GM21423 (cell line): Measurements from ENCODE around the gene SCG3.

ENCODE experiments used
- ATAC-seq: cut with Tn5 transposase; IDR thresholded peaks from one replicate; pipeline ENCODE4 v1.9.1; 2021; ENCODE audit warnings: mild to moderate bottlenecking, moderate library complexity; ENCODE audit not compliant: unreplicated experiment

SCG3 gene

DNA sequence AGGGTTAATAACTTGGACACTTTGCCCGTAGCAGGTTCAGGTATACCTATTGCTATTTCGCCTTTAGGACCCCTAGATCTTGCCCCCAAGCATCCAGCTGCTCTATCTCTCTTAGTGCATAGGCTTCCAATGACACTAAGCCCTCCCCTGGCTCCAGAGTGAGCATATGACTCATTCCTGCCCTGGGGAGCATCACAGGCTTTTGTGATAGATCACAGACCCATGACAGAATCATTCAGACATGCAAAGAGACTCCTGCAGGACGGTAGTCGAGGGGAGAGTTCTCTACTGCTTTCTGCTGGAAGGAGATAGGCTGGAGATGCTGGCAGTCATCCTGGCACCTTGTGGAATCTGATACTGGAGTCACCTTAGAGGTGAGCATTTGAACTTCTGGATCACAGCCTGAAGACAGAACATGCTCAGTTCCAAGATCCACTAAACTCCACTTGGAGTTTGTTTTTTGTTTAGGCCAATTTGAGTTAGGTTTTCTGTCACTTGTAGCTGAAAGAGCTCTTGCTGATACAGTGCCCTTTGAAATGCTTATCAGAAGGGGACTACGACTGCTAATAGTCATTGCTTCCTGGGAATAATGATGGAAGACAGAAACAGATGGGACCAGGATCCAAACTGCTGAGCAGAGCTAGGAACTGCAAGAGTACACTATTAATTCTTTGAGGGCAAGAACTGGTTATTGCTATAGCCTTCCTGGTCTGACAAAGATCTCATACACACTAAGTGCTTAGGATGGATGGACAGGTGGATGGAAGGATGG is 45.2 kb downstream of the SCG3 start:
- peak; percentile 77 for ATAC-seq

DNA sequence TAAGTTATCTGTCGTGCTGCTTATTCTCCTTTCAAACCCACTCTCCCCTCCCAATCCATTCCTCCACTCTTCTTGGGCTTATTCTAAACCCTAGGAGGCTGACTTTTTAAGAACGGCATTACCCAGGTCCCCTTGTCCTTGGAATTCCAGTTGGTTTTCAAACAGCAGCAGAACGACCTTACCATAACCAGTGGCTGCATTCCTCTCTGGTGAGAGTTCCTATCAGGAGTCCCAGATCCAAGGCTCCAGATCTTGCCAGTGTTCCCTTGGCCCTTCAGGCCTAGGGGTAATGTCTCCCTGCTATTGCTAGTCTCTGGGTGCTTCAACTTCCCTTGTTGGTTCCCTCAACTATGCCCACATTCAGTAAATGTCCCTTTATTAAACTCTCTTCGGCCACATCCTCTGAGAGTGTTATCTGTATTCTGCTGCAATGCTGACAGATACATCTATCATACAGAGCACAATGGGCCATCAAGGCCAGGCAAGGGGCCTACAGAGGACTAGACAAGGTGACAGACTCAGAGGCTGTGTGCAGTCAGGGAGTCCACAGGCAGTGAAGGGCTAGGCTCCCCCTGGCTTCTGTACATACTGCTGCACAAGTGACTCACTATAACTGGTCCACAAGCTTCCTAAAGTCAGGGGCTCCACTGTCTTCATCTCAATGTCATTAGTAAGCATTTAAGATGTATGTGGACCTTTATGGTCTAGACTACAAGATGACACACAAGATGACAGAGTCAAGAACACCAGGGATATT is 46.0 kb downstream of the SCG3 start:
- ATAC-seq, result no peak

DNA sequence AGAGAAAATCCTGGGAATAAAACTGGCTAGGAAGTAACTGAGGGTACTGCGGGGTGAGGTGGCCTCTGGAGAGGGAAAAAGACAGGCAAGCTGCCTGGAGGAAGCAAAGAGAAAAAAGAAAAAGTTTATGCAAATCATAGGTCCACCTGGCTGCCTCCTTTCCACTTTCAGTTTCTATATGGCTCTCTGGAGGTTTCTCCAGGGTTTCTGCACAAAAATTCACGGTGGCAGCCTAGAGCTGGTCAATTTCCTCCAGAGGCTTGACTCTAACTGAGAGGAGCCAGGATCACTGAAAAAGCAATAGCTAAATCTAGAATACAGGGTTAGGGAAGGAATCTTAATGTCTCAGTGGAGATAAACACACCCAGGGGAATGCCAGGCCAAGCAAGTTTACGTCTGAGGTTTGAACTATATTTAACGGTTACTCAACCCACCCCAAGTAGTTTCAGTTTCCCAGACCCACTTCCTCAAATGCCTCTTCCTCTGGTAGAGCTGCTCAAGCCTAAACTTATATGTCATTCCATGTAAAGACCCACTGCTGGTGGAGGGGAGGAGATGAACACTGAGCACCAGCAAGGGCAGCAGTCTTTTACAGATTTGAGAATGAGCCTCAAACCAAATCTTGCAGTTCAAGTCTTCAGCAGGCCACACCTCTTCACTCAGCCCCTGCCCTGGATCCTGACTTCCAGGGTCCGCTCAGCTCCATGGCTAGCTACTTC is 50.4 kb downstream of the SCG3 start:
- peak; percentile 51 for ATAC-seq

DNA sequence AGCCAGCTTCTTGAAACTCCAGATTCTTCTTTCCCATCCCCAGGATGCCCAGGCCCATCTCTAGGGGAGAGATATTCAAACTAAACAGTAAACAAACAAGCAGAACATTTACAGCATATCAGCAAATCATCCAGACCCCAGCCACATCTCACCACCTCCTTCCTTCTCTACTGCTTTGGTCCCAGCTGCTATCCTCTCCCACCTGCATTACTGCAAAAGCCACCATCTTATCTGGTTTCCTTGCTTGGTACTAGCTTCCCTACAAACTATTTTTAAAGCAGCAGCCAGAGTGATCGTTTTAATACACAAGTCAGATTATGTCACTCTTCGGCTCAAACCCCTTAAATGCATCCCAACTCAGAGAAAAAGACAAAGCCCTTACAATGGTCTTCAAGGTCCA is 51.3 kb downstream of the SCG3 start:
- ATAC-seq, result no peak

DNA sequence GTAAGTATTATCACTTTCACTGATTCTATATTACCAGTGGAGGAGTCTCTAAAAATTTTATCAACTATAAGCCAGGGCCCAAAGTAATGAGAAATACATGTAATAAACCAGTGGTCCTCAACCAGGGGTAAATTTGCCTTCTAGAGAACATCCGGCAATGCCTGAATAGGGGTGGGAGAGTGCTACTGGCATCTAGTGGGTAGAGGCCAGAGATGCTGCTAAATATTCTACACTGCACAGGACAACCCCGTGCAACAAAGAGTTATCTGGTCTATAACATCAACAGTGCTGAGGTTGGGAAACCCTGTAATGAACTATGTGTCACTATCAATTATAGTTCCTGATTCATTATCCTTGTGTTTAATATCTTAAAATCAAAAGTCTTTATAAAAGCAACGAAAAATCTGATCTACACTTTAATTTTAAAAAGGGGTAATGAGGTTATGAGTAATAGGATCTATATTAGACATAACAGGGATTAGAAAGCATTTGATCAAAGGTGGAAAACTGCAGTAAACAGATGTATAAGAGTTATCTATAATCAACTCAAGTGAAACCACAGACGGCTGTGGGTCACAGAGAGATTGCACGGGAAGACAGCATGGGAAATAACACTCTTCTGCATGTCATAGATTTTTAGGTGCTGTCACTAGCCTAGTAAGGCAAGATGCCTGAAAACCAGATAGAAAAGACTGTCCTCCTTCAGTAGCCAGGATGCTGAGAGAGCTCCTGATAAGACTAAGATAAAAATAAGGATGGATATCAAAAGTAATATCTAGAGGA is 54.1 kb downstream of the SCG3 start:
- ATAC-seq, result no peak

DNA sequence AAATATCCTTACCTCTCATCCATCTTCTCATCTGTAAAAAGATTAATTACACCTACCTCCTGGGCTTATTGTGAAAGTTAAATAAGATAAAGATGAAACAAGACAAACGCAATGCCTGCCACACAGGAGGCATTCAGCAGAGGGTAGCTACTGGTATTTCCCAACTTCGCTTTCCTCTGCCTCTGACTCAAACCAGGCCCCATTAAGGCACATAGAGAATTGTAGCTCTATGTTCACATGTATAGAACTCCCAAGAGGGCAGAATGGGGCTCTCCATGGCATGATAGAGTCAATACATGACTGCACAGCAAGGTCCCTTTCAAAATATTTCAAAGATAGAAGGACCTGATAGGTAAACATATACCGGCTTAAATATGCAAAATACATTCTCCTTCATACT is 54.8 kb downstream of the SCG3 start:
- peak; percentile 23 for ATAC-seq

DNA sequence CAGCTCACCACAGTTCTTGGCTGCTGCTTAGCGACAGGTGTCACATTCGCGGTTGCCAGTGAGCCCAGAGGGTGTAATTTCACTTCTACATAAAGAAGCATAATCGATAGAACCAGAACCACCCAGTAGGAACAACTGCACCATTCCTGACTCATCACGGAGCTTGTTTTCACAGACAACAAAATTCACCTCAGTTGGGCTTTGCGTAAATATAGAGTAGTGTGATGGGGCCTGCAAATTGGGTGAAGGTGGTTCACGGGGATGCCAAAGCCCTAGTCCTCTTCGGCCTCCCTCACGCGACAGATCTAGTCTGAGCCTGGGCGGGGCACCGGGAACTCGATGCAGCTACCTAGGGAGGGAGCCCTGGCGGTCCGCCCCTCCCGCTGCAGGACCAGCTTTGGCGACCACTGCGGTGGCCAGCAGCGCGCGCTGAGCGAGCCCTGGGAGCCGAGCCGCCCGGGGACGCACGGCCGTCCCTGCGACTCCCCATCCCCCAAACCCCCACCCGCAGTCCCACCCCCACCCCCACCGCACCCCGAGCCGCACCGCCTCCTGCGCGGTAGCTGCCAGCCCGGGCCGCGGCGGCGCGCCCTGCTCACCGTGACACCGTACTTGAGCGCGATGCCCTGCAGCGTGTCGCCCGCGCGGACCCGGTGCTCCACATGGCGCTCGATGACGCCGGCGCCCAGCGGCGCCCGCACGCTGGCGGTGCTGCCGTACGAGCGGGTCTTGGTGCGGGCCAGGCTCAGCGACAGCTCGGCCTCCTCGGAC is 55.6 kb downstream of the SCG3 start:
- peak; percentile 26 for ATAC-seq

DNA sequence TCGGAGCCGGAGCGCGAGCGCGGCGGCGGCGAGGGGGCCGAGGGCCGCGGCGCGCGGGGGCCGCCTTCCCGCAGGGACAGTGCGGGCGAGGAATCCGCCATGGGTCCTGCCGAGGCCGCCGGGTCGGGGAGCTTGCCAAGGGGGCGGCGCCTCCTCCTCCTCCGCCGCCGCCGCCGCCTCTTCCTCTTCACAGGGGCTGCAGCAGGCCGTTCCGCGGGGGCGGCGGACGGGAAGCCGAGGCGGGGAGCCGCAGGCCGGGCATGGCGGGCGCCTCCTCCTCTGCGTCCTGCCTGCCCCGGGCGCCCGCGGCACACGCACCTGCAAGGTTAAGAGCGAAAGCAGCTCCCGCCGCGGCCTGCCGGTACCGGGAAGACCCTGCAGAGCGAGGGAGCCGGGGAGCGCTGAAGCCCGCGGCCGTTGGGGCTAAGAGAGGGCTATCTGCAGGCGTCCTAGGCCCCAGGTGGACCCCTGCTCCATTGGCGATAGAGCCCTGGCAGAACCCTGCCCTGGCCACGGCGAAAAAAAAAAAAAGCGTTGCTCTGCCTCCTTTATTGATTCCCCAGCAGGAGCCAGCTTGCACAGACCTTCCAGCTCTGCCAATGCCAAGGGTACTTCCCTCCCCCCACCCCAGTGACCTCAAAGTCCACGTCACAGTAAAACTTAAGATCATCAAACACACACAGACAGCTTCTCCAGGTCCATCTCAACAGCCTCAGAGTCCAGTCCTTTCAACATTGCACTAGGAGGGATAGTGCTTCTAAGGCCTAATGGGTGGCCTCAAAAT is 56.4 kb downstream of the SCG3 start, which contains the start of gene LYSMD2:
LYSMD2 (minus strand) TSS at position 134 of the 784 bp plus-strand sequence; CDS start at position 101, 33 bp downstream.
- ATAC-seq, result peak; percentile 36

DNA sequence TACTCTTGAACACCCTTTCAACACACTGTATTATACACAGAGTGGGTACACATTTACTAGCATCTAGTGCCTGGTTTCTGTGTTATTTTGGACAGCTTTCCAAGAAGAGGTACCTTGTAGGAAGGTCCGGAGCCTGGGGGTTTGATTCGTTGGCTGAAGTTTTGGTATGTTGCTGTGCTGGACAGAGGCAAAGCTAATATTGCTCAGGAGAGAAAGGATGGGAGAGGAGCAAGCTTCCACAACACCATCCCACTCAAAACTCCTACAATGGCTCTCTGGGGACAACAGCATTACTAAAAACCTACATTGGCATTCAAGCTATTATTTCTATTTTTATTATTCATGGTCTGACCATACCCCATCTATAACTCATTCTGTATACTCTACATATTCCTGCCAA is 57.2 kb downstream of the SCG3 start:
- no peak for ATAC-seq

DNA sequence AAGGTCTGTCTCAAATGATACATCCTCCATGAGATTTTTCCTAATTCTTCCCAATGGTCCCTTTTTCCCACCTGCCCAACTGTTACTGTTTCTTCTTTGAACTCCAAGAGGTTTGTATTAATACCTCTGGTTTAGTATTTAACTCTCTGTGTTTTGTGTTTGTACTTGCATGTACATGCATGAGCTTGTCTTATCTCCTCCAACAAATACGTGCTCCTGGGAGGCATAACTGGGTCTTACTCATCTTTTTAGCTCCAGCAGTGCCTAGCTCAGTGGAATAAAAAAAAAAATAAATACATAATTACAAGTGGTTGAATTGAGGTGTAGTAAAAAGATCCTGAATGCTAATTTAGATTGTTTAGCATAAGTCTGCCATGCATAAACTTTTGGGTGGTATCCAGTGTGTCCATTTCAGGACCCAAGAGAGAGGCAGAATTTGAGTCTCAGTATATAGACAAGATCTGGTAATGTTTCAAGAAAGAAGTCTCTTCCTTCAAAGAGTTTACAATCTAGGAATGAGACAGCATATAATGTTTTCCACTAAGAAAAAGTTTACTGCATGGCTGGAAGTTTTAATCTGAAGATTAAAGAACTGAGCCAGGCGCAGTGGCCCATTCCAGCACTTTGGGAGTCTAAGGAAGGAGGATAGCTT is 57.9 kb downstream of the SCG3 start:
- ATAC-seq, result no peak

DNA sequence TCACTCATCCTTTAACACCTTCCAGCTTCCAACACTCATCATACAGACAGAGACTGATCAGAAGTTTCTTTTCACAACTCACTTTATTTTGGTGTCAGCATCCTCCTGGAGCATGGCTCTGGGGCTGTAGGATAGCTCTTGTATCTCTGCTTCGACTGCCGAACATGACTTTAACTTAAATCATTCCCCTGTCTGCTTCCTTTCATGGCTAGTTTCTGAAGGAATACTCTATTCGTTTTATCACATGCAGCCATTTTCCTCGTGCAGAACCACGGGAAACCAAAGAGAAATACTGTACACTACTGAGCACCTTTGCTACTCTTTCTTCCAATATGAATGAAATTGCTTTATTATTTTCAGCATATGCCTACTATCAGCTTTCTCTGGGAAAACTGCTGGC is 68.0 kb downstream of the SCG3 start:
- ATAC-seq, result no peak

DNA sequence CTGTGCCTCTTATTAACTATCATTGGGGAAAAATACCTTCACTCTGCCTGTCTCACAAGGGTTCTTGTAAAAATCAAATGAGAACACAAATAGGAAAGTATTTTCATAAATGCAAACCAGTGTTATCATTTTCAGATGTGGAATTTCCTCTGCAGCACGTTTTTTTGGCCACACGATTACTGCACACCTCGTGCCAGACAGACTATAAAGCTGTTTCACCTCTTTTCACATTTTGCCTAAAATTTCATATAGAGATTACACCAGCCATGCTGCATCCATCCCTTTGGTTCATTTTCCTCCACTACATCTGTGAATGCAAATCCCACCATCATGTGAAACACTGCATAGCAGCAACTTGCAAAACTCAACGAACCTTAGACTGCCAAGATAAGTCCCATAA is 68.9 kb downstream of the SCG3 start:
- no peak for ATAC-seq

DNA sequence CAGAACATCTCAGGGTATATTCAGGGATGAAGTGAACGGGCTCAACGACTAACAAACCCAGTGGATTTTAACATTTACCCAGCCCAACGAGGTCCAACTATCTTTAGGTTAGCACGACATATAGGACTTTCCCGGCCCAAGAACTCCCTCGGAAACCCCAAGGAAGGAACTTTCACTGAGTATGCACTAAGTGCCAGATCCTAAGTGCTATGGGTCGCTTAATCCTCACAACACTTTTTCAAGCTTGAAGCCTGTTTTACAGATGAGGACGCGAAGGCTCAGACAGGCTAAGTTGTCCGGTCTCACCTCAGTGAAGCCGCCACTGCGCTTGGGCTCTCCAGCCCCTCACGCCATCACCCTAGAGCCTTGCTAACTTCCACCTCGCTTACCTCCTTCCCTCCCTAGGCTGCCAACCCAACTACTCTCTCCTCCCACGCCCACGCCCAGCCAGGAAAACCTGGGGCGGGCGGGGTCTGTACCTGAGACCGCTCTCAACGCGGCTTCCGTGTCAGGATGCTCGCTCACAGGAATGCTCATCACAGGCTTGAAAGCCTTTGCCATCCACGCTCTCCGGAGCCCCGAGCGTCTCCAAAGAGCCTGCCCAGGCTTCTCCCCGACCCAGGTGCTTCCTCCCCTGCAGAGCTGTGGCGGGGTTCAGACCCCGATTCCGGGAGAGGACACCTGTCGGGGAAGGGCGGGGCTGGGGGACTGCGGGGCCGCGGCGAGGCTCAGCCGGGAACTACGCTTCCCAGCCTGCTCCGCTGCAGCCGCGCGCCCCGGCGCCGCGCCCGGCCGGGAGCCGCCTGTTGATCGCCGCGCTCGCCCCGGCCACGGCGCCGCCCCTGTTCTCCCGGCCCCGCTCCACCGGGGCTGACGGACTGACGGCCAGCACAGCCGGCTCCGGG is 69.7 kb downstream of the SCG3 start, which contains the start of gene TMOD2:
TMOD2 (plus strand) TSS at position 806 of the 905 bp plus-strand sequence. CDS start 14,845 bp downstream, outside the sequence.
- peak; percentile 67 for ATAC-seq

DNA sequence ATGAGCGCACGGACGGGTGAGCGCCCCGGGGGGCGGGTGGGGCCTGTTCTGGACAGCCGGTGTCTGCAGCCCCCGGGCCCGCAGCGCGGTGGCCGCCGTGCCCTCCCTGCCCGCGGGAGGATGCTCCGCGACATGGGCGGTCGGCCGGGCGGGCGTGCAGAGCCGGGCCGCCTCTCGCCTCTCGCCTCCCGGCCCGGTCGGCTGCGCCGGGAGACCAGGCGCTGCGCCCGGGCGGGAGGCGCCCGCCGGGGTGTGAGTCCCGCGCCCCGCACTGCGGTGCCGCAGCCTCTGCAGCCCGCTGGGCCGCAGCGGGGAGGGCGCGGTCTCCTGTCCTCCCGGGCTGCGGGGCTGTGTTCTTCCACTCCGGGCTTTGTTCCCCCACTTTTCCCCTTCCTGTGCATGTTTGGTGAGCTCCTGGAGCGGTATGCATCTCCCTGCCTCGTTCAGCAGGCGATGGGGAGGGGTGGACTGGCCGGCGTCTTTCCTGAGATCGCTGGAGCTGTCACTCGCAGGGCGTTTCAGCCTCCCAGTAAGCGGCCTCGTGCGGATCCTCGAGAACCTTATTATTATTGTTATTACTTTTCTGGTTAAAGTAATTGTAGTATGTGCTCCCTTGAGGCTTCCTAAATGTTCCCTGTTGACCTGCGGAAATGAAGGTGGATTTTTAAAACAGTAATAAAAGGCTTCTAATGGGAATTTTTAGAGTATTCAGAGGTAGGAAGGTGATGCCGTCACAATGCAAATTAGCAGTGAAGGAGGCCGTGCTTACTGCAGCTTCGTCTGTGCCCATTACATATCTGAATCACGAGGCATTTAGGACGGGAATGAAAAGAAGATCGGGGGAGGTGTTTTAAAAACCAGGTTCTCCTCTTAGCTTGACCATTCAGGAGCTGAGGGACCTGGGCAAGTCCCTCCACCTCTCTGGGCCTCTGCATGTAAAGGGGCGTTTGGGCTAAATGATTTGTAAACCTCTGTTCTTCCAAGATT is 70.7 kb downstream of the SCG3 start:
- peak; percentile 38 for ATAC-seq

DNA sequence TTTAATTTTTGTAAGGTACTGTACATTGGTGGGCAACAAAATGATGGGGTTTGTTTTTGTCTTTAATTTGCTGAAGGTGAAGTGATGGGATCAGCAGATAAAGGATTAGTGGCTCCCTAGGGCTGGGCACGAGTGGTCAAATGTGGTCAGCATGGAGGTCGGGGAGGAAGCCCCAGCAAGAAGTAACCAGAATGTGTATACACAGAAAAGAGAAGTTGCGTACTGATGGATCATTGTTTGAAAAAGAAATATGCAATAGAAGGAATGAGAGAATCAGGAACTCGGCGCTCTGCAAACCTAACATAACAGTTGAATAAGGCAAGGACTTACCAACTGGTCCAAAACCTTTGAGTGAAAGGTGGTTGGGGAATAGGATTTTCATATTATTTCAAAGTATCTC is 71.6 kb downstream of the SCG3 start:
- no peak for ATAC-seq

DNA sequence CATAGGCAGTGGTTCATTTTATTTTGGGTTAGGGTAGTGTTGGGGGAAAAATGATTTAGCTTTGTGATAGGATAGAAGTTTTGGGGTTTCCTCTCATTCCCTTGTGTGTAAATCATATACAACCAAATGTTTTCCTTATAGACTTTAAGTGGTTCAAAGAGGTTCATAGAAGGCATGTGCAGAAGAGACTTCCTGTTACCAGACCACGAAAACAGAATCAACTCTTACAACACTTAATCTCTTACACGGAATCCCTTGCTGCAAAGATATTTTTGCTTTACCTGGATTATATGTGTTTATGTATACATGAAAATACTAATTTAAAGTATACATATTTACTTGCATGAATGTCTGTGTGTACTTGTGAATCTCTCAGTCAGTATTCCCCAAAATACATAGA is 73.0 kb downstream of the SCG3 start:
- ATAC-seq, result no peak
